HepG2 (cell line): Measurements from ENCODE around the gene TMEM81. TPM values are rescaled to one million over a fixed set of nuclear protein-coding genes. Genes with fewer than 3 reads are reported as not detected.

Experiments
- ATAC-seq: fragments of 200-7000 bp; cut with Tn5 transposase; 3 replicates; pipeline ENCODE4 v1.9.1; 2020; ENCODE audit warnings: mild to moderate bottlenecking, moderate library complexity
- BruUV-seq: library from RNA; stranded (reverse); fragments of 400-500 nt; replicated peaks from 2 replicates; lab custom pipeline; 2021; lab: Mats Ljungman, UMichigan
- CTCF ChIA-PET: fragments of 300-600 bp; formaldehyde crosslinking; extraction: SDS; loops from one replicate; lab custom pipeline; 2021; ENCODE audit warnings: low total read pairs, inconsistent platforms, low intra/inter-chr PET ratio; lab: Yijun Ruan, JAX
- POLR2A ChIA-PET: fragments of 350-600 bp; sonication (Branson Sonifier 250); formaldehyde crosslinking; loops from one replicate; lab custom pipeline; 2020; ENCODE audit warnings: antibody characterized with exemption, inconsistent platforms; lab: Yijun Ruan, JAX
- DNase-seq: peaks from one replicate; pipeline ENCODE4 v3.0.0-alpha.2; 2015; ENCODE audit warnings: low spot score
- FAIRE-seq: peaks from 3 replicates; lab custom pipeline; 2011; peaks lifted over from hg19 to GRCh38; lab: Jason Lieb, UNC
- H2AFZ ChIP-seq: one replicate; pipeline ENCODE4 v1.6.1; 2011; ENCODE audit warnings: low read length, inconsistent platforms
- H3K27ac ChIP-seq: fragments of 300-600 bp; 3 replicates; pipeline ENCODE4 v1.8.0; 2011; ENCODE audit warnings: mixed run types, mild to moderate bottlenecking, mixed read lengths, low read length, inconsistent platforms; ENCODE audit not compliant: insufficient read depth; ENCODE audit errors: extremely low read length
- H3K27me3 ChIP-seq, 2 experiments: fragments of 200-600 bp in 1 of 2; 2 replicates in 1 of 2; 3 replicates in 1 of 2; pipeline versions ENCODE4 v1.6.0 to v1.8.0; 2011; ENCODE audit warnings: low read length in 2 of 2, mild to moderate bottlenecking in 2 of 2, moderate library complexity in 2 of 2, inconsistent platforms in 1 of 2; ENCODE audit not compliant: insufficient read depth in 2 of 2, control insufficient read depth in 1 of 2
- H3K36me3 ChIP-seq, 2 experiments: fragments of 200-600 bp in 1 of 2; replicated peaks in 1 of 2; 2 replicates in 1 of 2; 3 replicates in 1 of 2; pipeline versions ENCODE4 v1.5.1 to v1.8.0; 2011; ENCODE audit warnings: low read length in 2 of 2, inconsistent platforms in 1 of 2; ENCODE audit not compliant: insufficient read depth in 2 of 2, control insufficient read depth in 1 of 2
- H3K4me1 ChIP-seq: 2 replicates; pipeline ENCODE4 v1.5.1; 2012; ENCODE audit warnings: low read length, inconsistent platforms; ENCODE audit not compliant: insufficient read depth
- H3K4me2 ChIP-seq: 2 replicates; pipeline ENCODE4 v1.6.0; 2011; ENCODE audit warnings: low read depth, low read length, inconsistent platforms
- H3K4me3 ChIP-seq, 3 experiments: fragments of 200-600 bp in 1 of 3; sonication (generic), shearing (Covaris generic) in 1 of 3; replicated peaks in 1 of 3; 2 replicates each; pipeline ENCODE4 v1.5.1; 2011 to 2016; ENCODE audit warnings: low read length in 3 of 3, inconsistent platforms in 2 of 3, low read depth in 2 of 3, mild to moderate bottlenecking in 2 of 3, control low read depth in 1 of 3, mixed read lengths in 1 of 3; ENCODE audit not compliant: insufficient read depth in 1 of 3
- H3K79me2 ChIP-seq: one replicate; pipeline ENCODE4 v1.6.1; 2011; ENCODE audit warnings: low read length, inconsistent platforms; ENCODE audit not compliant: insufficient read depth
- H3K9ac ChIP-seq: 2 replicates; pipeline ENCODE4 v1.6.0; 2011; ENCODE audit warnings: mild to moderate bottlenecking, low read depth, low read length, inconsistent platforms; ENCODE audit not compliant: insufficient read depth
- H3K9me3 ChIP-seq: 2 replicates; pipeline ENCODE4 v1.5.1; 2012; ENCODE audit warnings: mild to moderate bottlenecking, low read length
- H4K20me1 ChIP-seq: 2 replicates; pipeline ENCODE4 v1.6.0; 2011; ENCODE audit warnings: inconsistent platforms, mild to moderate bottlenecking, low read length, moderate library complexity; ENCODE audit not compliant: insufficient read depth
- BRD4 ChIP-seq: sonication (generic); formaldehyde crosslinking; IDR thresholded peaks from 2 replicates; pipeline ENCODE4 v1.4.0; 2020; ENCODE audit warnings: missing genetic modification reagents
- MEF2D ChIP-seq: sonication (generic); formaldehyde crosslinking; IDR thresholded peaks from 2 replicates; pipeline ENCODE4 v1.5.1; 2020; ENCODE audit warnings: mild to moderate bottlenecking, missing genetic modification reagents
- MXI1 ChIP-seq: IDR thresholded peaks from 3 replicates; pipeline ENCODE4 v1.6.1; 2012; ENCODE audit warnings: low read depth, low read length, inconsistent platforms, borderline replicate concordance
- SALL2 ChIP-seq: sonication (generic); formaldehyde crosslinking; IDR thresholded peaks from 2 replicates; pipeline ENCODE4 v1.8.1; 2023; ENCODE audit warnings: mild to moderate bottlenecking, missing genetic modification reagents, inconsistent platforms
- SIX4 ChIP-seq: sonication (generic); formaldehyde crosslinking; IDR thresholded peaks from 2 replicates; pipeline ENCODE4 v1.4.0; 2020; ENCODE audit warnings: missing genetic modification reagents
- ZFY ChIP-seq: sonication (generic); formaldehyde crosslinking; IDR thresholded peaks from 2 replicates; pipeline ENCODE4 v1.4.0; 2020; ENCODE audit warnings: missing genetic modification reagents
- ZNF234 ChIP-seq: sonication (generic); formaldehyde crosslinking; conservative IDR thresholded peaks from 2 replicates; pipeline ENCODE4 v1.5.1; 2020; ENCODE audit warnings: mild to moderate bottlenecking, missing genetic modification reagents
- ZNF484 ChIP-seq: sonication (generic); formaldehyde crosslinking; IDR thresholded peaks from 2 replicates; pipeline ENCODE4 v1.5.1; 2020; ENCODE audit warnings: mild to moderate bottlenecking, low read depth, missing genetic modification reagents, borderline replicate concordance
- ZNF546 ChIP-seq: sonication (generic); formaldehyde crosslinking; conservative IDR thresholded peaks from 2 replicates; pipeline ENCODE4 v1.8.1; 2023; ENCODE audit warnings: mild to moderate bottlenecking, missing genetic modification reagents
- ZNF652 ChIP-seq: IDR thresholded peaks from 2 replicates; pipeline ENCODE4 v1.6.1; 2016; ENCODE audit warnings: low read depth, borderline replicate concordance
- ZNF775 ChIP-seq: sonication (generic); formaldehyde crosslinking; IDR thresholded peaks from 2 replicates; pipeline ENCODE4 v1.4.0; 2020; ENCODE audit warnings: missing genetic modification reagents, mild to moderate bottlenecking, moderate library complexity, borderline replicate concordance
- WGBS: methylation state at CpG from one replicate; pipeline ENCODE4 v1.1.6; 2017; ENCODE audit warnings: low lambda C conversion rate; 5-methylcytosine and 5-hydroxymethylcytosine counted together
- in situ Hi-C: cut with HindIII; loops from 2 replicates; pipeline ENCODE4 v1.10.0; 2017; ENCODE audit warnings: low pct_unique_long_range_greater_than_20kb; ENCODE audit not compliant: extremely low pct_ligation_motif_present
- intact Hi-C: fragments of 100-400 bp; cut with micrococcal nuclease; formaldehyde crosslinking; loops from one replicate; pipeline ENCODE4 v1.10.0; 2022; ENCODE audit not compliant: unreplicated experiment
- polyA plus RNA-seq, 8 experiments: library from polyadenylated mRNA; depleted of rRNA in 3 of 8; stranded (reverse) in 7 of 8; unstranded in 1 of 8; fragments of >200 nt; fragmentation: Illumina TruSeq in 4 of 8; extraction: Trizol in 4 of 8; gene quantifications; 2 replicates each; pipeline versions ENCODE4 v1.2.1 to v1.2.3, GENCODE V29; 2011 to 2016; ENCODE audit warnings: low read depth in 4 of 8, missing spikeins in 1 of 8, mixed read lengths in 1 of 8; ENCODE audit not compliant: insufficient read depth in 1 of 8
- total RNA-seq, 5 experiments: library from RNA; depleted of rRNA; stranded (reverse); fragments of >200 nt; fragmentation: Illumina TruSeq; extraction: Trizol; gene quantifications; 2 replicates each; pipeline ENCODE4 v1.2.3, GENCODE V29; 2016; ENCODE audit warnings: low read depth in 1 of 5
- TF ChIP-seq, protein P1 (sequence below), 2 experiments: IDR thresholded peaks; 2 replicates each; pipeline ENCODE4 v1.6.1; 2011 to 2012; ENCODE audit warnings: low read length in 2 of 2, borderline replicate concordance in 1 of 2, low read depth in 1 of 2, mild to moderate bottlenecking in 1 of 2, moderate library complexity in 1 of 2
- TF ChIP-seq, protein P2 (sequence below): sonication (generic); formaldehyde crosslinking; IDR thresholded peaks from 2 replicates; pipeline ENCODE4 v1.4.0; 2020; ENCODE audit warnings: mild to moderate bottlenecking, low read depth, missing genetic modification reagents

Gene TMEM81
- total and polyA plus RNA-seq, 2 of the 13 experiments (the other 11 are each of a cell fraction or from before 2014, with no cell fraction given) = 1.1 TPM

DNA sequence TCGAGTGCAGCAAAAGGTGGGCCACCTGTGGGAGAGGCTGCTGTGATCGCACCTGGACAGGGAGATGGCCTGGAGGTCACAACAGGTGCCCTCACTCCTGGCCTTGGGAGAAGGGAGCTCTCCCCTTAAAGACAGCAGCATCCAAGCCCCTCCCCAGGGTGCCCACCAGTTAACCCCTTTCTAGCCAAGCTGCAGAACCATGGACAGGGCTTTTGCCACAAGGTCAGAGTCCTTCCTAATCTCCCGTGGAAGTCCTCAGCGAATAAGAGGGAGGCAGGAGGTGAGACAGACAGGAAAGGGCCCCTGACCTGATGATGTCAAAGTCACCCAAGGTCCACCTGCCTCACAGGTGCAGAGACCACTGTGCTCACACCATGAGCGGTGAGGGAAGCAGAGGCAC is 39.5 kb downstream of the TMEM81 start:
- TF ChIP-seq, protein P1, sequence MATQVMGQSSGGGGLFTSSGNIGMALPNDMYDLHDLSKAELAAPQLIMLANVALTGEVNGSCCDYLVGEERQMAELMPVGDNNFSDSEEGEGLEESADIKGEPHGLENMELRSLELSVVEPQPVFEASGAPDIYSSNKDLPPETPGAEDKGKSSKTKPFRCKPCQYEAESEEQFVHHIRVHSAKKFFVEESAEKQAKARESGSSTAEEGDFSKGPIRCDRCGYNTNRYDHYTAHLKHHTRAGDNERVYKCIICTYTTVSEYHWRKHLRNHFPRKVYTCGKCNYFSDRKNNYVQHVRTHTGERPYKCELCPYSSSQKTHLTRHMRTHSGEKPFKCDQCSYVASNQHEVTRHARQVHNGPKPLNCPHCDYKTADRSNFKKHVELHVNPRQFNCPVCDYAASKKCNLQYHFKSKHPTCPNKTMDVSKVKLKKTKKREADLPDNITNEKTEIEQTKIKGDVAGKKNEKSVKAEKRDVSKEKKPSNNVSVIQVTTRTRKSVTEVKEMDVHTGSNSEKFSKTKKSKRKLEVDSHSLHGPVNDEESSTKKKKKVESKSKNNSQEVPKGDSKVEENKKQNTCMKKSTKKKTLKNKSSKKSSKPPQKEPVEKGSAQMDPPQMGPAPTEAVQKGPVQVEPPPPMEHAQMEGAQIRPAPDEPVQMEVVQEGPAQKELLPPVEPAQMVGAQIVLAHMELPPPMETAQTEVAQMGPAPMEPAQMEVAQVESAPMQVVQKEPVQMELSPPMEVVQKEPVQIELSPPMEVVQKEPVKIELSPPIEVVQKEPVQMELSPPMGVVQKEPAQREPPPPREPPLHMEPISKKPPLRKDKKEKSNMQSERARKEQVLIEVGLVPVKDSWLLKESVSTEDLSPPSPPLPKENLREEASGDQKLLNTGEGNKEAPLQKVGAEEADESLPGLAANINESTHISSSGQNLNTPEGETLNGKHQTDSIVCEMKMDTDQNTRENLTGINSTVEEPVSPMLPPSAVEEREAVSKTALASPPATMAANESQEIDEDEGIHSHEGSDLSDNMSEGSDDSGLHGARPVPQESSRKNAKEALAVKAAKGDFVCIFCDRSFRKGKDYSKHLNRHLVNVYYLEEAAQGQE (IDR thresholded peaks at IDR 0.05; ENCODE audit: borderline replicate concordance in 1 of 2, low read depth in 1 of 2, low read length in 2 of 2) = peak in 1 of 2 experiments; percentile 78; a peak in 2 of 4 replicates
- TF ChIP-seq BRD4 (CRISPR knock-in tag) = no peak
- H3K79me2 ChIP-seq = no peaks in the 10 kb centered on the region
- no peak for DNase-seq
- no peak overlapping the region for H3K4me3 ChIP-seq
- H3K27ac ChIP-seq = no peak overlapping the region
- intact Hi-C loops (no loop called here), in situ Hi-C loops (no loop called here)
- no peaks in the 10 kb centered on the region for H3K9me3 ChIP-seq
- no peak for ATAC-seq
- no peaks in the 10 kb centered on the region for H3K36me3 ChIP-seq
- no peaks in the 10 kb centered on the region for H4K20me1 ChIP-seq
- ChIA-PET POLR2A (no interaction called here), CTCF (no interaction called here)
- no peaks in the 10 kb centered on the region for H3K4me1 ChIP-seq
- FAIRE-seq = no peak
- no peak overlapping the region for H2AFZ ChIP-seq
- no peak overlapping the region for H3K9ac ChIP-seq
- peaks cover 1 to 34% of the 10 kb centered on the region in 2 experiments; a peak in 3 of 5 replicates for H3K27me3 ChIP-seq
- H3K4me2 ChIP-seq = no peak overlapping the region
- no TSS peak for BruUV-seq
- 0% methylated on average over 3 of the region's 5 CpGs for WGBS

DNA sequence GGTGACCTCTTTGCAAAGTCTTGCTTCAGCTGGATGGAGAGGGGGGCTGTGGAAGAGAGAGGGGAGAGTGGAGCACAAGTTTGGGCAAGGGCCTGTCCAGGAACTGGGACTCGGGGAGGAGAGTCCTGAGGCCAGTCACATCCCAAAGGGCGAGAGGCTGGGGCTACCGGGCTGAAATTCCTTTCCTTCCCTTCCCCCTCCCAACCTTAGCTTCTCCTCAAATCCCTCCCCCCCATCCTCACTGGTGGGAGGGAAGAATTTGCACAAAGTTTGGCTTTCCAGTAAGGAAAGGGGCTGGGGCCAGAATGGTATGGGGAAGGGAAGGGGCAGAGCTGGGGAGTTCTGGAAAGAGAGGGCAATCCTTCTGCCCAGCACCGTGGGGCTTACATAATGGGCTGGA is 40.4 kb downstream of the TMEM81 start:
- H3K9me3 ChIP-seq = no peaks in the 10 kb centered on the region
- no peaks in the 10 kb centered on the region for H3K36me3 ChIP-seq
- no TSS peak for BruUV-seq
- DNase-seq (no peak), FAIRE-seq (no peak), ATAC-seq (no peak)
- ChIA-PET POLR2A (no interaction called here), CTCF (no interaction called here)
- in situ Hi-C loops = no loop called here
- H3K4me1 ChIP-seq = no peaks in the 10 kb centered on the region
- H2AFZ ChIP-seq = no peak overlapping the region
- H3K4me2 ChIP-seq = no peak overlapping the region
- 2% methylated on average over 4 of the region's 4 CpGs for WGBS
- H3K27me3 ChIP-seq = peaks cover 1 to 34% of the 10 kb centered on the region in 2 experiments; a peak in 3 of 5 replicates
- H4K20me1 ChIP-seq = no peaks in the 10 kb centered on the region
- no peak overlapping the region for H3K9ac ChIP-seq
- H3K79me2 ChIP-seq = no peaks in the 10 kb centered on the region
- no peak for TF ChIP-seq ZNF234 (CRISPR knock-in tag)
- TF ChIP-seq ZFY (CRISPR knock-in tag) = no peak
- TF ChIP-seq, protein P2, sequence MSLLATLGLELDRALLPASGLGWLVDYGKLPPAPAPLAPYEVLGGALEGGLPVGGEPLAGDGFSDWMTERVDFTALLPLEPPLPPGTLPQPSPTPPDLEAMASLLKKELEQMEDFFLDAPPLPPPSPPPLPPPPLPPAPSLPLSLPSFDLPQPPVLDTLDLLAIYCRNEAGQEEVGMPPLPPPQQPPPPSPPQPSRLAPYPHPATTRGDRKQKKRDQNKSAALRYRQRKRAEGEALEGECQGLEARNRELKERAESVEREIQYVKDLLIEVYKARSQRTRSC = no peak
- no peak for TF ChIP-seq ZNF652 (CRISPR knock-in tag)
- TF ChIP-seq ZNF546 (CRISPR knock-in tag) = no peak
- TF ChIP-seq ZNF775 (CRISPR knock-in tag) = no peak
- TF ChIP-seq MXI1 = no peak
- no peak for TF ChIP-seq SIX4 (CRISPR knock-in tag)
- no peak for TF ChIP-seq SALL2 (CRISPR knock-in tag)
- TF ChIP-seq ZNF484 (CRISPR knock-in tag) = no peak
- no peak for TF ChIP-seq MEF2D (CRISPR knock-in tag)
- TF ChIP-seq, all 625 proteins: peak for 0
- intact Hi-C loops = no loop called here
- H3K27ac ChIP-seq = no peak overlapping the region
- H3K4me3 ChIP-seq = no peak overlapping the region
